ENCODE data around the gene INSYN2A.

INSYN2A gene

GRCh38 chr10:127151541-127151940, 44.9 kb downstream of the INSYN2A start:
- DNase-seq: no peak

- DNase-seq: no peak
Measured at GRCh38 chr10:127150136-127150535, 46.3 kb downstream of the INSYN2A start.

GRCh38 chr10:127149501-127150081, 46.8 kb downstream of the INSYN2A start:
- DNase-seq: no peak

GRCh38 chr10:127148933-127149220, 47.5 kb downstream of the INSYN2A start:
- DNase-seq: no peak

GRCh38 chr10:127148066-127148932, 48.1 kb downstream of the INSYN2A start:
- no peak for DNase-seq

- no peak for DNase-seq
Measured at GRCh38 chr10:127146661-127147060, 49.7 kb downstream of the INSYN2A start.

All from NCI-H1436 treated with DMSO at 0.1 percent for 48 hours (cell line).